ENCODE data around the gene MAS1. TPM values are rescaled to one million over a fixed set of nuclear protein-coding genes. Genes with fewer than 3 reads are reported as not detected.

MAS1 gene
- total RNA-seq, 1 experiment from 2014 or later: not detected

GRCh38 chr6:159913862-159914564, 23.2 kb downstream of the MAS1 start:
- DNase-seq (ENCODE audit: low read depth, low spot score): no peak
- H3K27me3 ChIP-seq (ENCODE audit: control insufficient read depth, insufficient read depth, low read length): peaks cover 10% of the 10 kb centered on the region
- CTCF ChIA-PET: no interaction called here
- H3K9me3 ChIP-seq (ENCODE audit: control insufficient read depth, insufficient read depth, low read depth, low read length): no peaks in the 10 kb centered on the region
- H3K4me1 ChIP-seq (ENCODE audit: control insufficient read depth, insufficient read depth, low read length): no peaks in the 10 kb centered on the region
- in situ Hi-C loops (cut with HindIII; ENCODE audit: low pct_unique_long_range_greater_than_20kb, low sequenced_read_pairs) (no loop called here), intact Hi-C loops (cut with micrococcal nuclease; ENCODE audit: unreplicated experiment) (no loop called here)
- POLR2A ChIA-PET: interaction anchor here (0.6 kb wide), 1 partner anchor 884 kb away, joined by 4 read pairs; no protein-coding TSS in a partner anchor
- ATAC-seq: no peak
- H3K4me3 ChIP-seq (ENCODE audit: low read depth in 2 of 2, low read length in 2 of 2): no peak overlapping the region
- H3K27ac ChIP-seq (ENCODE audit: low read length): no peak overlapping the region
- H3K36me3 ChIP-seq (ENCODE audit: control insufficient read depth, insufficient read depth, low read length): no peaks in the 10 kb centered on the region
- TF ChIP-seq SIN3A (IDR thresholded peaks at IDR 0.05; ENCODE audit: borderline replicate concordance, insufficient read depth, low read depth, low read length) (no peak), TCF7L2 (IDR thresholded peaks at IDR 0.05; ENCODE audit: low read depth, low read length) (no peak), POLR2AphosphoS5 (IDR thresholded peaks at IDR 0.05; ENCODE audit: low read depth, low read length) (no peak), REST (IDR thresholded peaks at IDR 0.05; ENCODE audit: insufficient read depth in 1 of 2, low read depth in 2 of 2, low read length in 1 of 2) (no peak), CTCF (IDR thresholded peaks at IDR 0.05) (no peak)
- no TSS peak for BruUV-seq (replicated peaks)

- DNase-seq (ENCODE audit: low read depth, low spot score): no peak
- intact Hi-C loops (cut with micrococcal nuclease; ENCODE audit: unreplicated experiment): no loop called here
- no peak for ATAC-seq
- no peaks in the 10 kb centered on the region for H3K4me1 ChIP-seq (ENCODE audit: control insufficient read depth, insufficient read depth, low read length)
- in situ Hi-C loops (cut with HindIII; ENCODE audit: low pct_unique_long_range_greater_than_20kb, low sequenced_read_pairs): no loop called here
- no peaks in the 10 kb centered on the region for H3K36me3 ChIP-seq (ENCODE audit: control insufficient read depth, insufficient read depth, low read length)
- H3K9me3 ChIP-seq (ENCODE audit: control insufficient read depth, insufficient read depth, low read depth, low read length): no peaks in the 10 kb centered on the region
- peaks cover 8% of the 10 kb centered on the region for H3K27me3 ChIP-seq (ENCODE audit: control insufficient read depth, insufficient read depth, low read length)
- ChIA-PET CTCF (no interaction called here), POLR2A (no interaction called here)
- no TSS peak for BruUV-seq (replicated peaks)
- no peak for TF ChIP-seq REST (IDR thresholded peaks at IDR 0.05; ENCODE audit: insufficient read depth in 1 of 2, low read depth in 2 of 2, low read length in 1 of 2)
- TF ChIP-seq TCF7L2 (IDR thresholded peaks at IDR 0.05; ENCODE audit: low read depth, low read length): no peak
- TF ChIP-seq CTCF (IDR thresholded peaks at IDR 0.05): no peak
- TF ChIP-seq SIN3A (IDR thresholded peaks at IDR 0.05; ENCODE audit: borderline replicate concordance, insufficient read depth, low read depth, low read length): no peak
- TF ChIP-seq POLR2AphosphoS5 (IDR thresholded peaks at IDR 0.05; ENCODE audit: low read depth, low read length): no peak
- H3K27ac ChIP-seq (ENCODE audit: low read length): no peak overlapping the region
- H3K4me3 ChIP-seq (ENCODE audit: low read depth in 2 of 2, low read length in 2 of 2): no peak overlapping the region
Observed at GRCh38 chr6:159914565-159914923, 23.8 kb downstream of the MAS1 start.
